WTC11 (cell line): ENCODE results near the gene PAQR4. TPM values are rescaled to one million over a fixed set of nuclear protein-coding genes. Genes with fewer than 3 reads are reported as not detected.

Experiments
- ATAC-seq: fragments of 200-7000 bp; cut with Tn5 transposase; 2 replicates; pipeline ENCODE4 v1.10.0; 2021; ENCODE audit warnings: mild to moderate bottlenecking, moderate library complexity
- CTCF ChIA-PET: fragments of 300-600 bp; sonication (Branson Sonifier 250); formaldehyde crosslinking; loops from one replicate; lab custom pipeline; 2021; ENCODE audit warnings: antibody characterized with exemption; lab: Charles Lee
- POLR2A ChIA-PET: fragments of 350-600 bp; sonication (Branson Sonifier 250); formaldehyde crosslinking; loops from one replicate; lab custom pipeline; 2021; ENCODE audit warnings: antibody characterized with exemption; lab: Charles Lee
- DNase-seq: peaks from one replicate; pipeline ENCODE4 v3.0.0; 2021; ENCODE audit warnings: low spot score
- H3K27ac Mint-ChIP-seq: 2 replicates; pipeline ENCODE4 v1.8.0; 2021; ENCODE audit warnings: mixed read lengths
- H3K27me3 Mint-ChIP-seq: 2 replicates; pipeline ENCODE4 v1.8.0; 2021; ENCODE audit warnings: low read depth, mild to moderate bottlenecking, moderate library complexity, mixed read lengths
- H3K36me3 Mint-ChIP-seq: 2 replicates; pipeline ENCODE4 v1.8.0; 2021; ENCODE audit warnings: mixed read lengths
- H3K4me1 Mint-ChIP-seq: 2 replicates; pipeline ENCODE4 v1.8.0; 2022; ENCODE audit warnings: mixed read lengths
- H3K4me3 Mint-ChIP-seq: 2 replicates; pipeline ENCODE4 v1.8.0; 2021; ENCODE audit warnings: mild to moderate bottlenecking, moderate library complexity, mixed read lengths
- H3K9me3 Mint-ChIP-seq: 2 replicates; pipeline ENCODE4 v1.8.0; 2021; ENCODE audit warnings: mixed read lengths
- CBFB ChIP-seq: sonication (generic); formaldehyde crosslinking; IDR thresholded peaks from 2 replicates; pipeline ENCODE4 v1.8.1; 2022; ENCODE audit warnings: mild to moderate bottlenecking, low read depth, missing genetic modification reagents
- FOXJ3 ChIP-seq: sonication (generic); formaldehyde crosslinking; IDR thresholded peaks from 2 replicates; pipeline ENCODE4 v1.9.0; 2021; ENCODE audit warnings: missing genetic modification reagents, mild to moderate bottlenecking, borderline replicate concordance
- FOXK1 ChIP-seq: sonication (generic); formaldehyde crosslinking; IDR thresholded peaks from 2 replicates; pipeline ENCODE4 v1.8.0; 2022; ENCODE audit warnings: mild to moderate bottlenecking, moderate library complexity, missing genetic modification reagents
- FOXP4 ChIP-seq: sonication (generic); formaldehyde crosslinking; IDR thresholded peaks from 2 replicates; pipeline ENCODE4 v1.8.0; 2022; ENCODE audit warnings: mild to moderate bottlenecking, missing genetic modification reagents
- IRF2 ChIP-seq: sonication (generic); formaldehyde crosslinking; IDR thresholded peaks from 2 replicates; pipeline ENCODE4 v1.8.0; 2022; ENCODE audit warnings: low read depth, missing genetic modification reagents, borderline replicate concordance
- MAX ChIP-seq: sonication (generic); formaldehyde crosslinking; IDR thresholded peaks from 2 replicates; pipeline ENCODE4 v1.8.0; 2022; ENCODE audit warnings: mild to moderate bottlenecking, missing genetic modification reagents
- MYBL2 ChIP-seq: sonication (generic); formaldehyde crosslinking; IDR thresholded peaks from 2 replicates; pipeline ENCODE4 v1.8.1; 2023; ENCODE audit warnings: mild to moderate bottlenecking, moderate library complexity, missing genetic modification reagents
- NFATC4 ChIP-seq: fragments of 250-450 bp; sonication (Bioruptor Pico); IDR thresholded peaks from 2 replicates; pipeline ENCODE4 v1.9.0; 2021; ENCODE audit warnings: mild to moderate bottlenecking
- NR3C1 ChIP-seq: sonication (generic); formaldehyde crosslinking; conservative IDR thresholded peaks from 2 replicates; pipeline ENCODE4 v1.8.1; 2023; ENCODE audit warnings: low read depth, mild to moderate bottlenecking, missing genetic modification reagents
- TEAD1 ChIP-seq: sonication (generic); formaldehyde crosslinking; IDR thresholded peaks from 2 replicates; pipeline ENCODE4 v1.8.0; 2022; ENCODE audit warnings: mild to moderate bottlenecking, missing genetic modification reagents
- TEAD4 ChIP-seq: sonication (generic); formaldehyde crosslinking; IDR thresholded peaks from 2 replicates; pipeline ENCODE4 v1.8.0; 2022; ENCODE audit warnings: mild to moderate bottlenecking, missing genetic modification reagents
- ZNF281 ChIP-seq: sonication (generic); formaldehyde crosslinking; IDR thresholded peaks from 2 replicates; pipeline ENCODE4 v1.8.0; 2023; ENCODE audit warnings: mild to moderate bottlenecking, missing genetic modification reagents
- ZNF425 ChIP-seq: fragments of 250-450 bp; sonication (Bioruptor Pico); conservative IDR thresholded peaks from 2 replicates; pipeline ENCODE4 v1.9.0; 2021; ENCODE audit warnings: mild to moderate bottlenecking
- total RNA-seq: library from RNA; stranded (reverse); gene quantifications from 3 replicates; pipeline ENCODE4 v1.2.3, GENCODE V29; 2021
- TF ChIP-seq, protein P1 (sequence below): sonication (generic); formaldehyde crosslinking; IDR thresholded peaks from 2 replicates; pipeline ENCODE4 v1.8.1; 2023; ENCODE audit warnings: mild to moderate bottlenecking, missing genetic modification reagents
- TF ChIP-seq, protein P2 (sequence below): fragments of 250-450 bp; sonication (Bioruptor Pico); IDR thresholded peaks from 2 replicates; pipeline ENCODE4 v1.8.0; 2021; ENCODE audit warnings: mild to moderate bottlenecking

The PAQR4 gene
- total RNA-seq, 1 experiment from 2014 or later = 32.4 TPM

DNA sequence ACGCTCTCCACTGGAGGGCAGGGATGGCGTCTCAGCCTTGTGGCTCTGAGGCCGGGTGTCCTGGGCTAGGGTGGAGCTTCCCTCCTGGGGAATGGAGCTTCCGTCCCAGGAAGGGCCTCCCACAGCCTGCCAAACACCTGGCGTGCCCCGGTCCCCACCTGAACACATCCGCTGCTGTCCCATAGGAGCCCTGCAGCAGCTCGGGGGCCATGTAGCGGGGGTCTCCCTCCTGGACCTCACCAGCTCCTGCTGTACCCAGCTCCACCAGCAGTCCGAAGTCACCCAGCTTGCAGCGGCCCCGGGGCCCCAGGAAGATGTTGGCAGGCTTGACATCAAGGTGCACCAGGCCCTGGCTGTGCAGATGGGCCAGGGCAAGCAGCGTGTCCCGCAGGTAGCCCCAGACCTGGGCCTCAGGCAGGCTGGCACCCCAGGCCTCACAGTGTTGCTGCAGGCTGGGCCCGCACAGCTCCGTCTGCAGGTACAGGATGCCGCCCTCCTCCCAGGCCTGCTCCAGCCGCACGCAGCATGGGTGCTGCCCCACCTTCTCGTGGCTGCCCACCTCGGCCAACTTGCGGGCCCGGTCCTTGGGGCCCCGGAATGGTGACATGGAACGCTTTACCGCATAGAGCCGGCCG, 6.1 kb downstream of the PAQR4 start:
- TF ChIP-seq IRF2 (CRISPR knock-in tag) (no peak), CBFB (CRISPR knock-in tag) (no peak), TEAD1 (CRISPR knock-in tag) (no peak), FOXK1 (CRISPR knock-in tag) (no peak), TEAD4 (no peak), NR3C1 (CRISPR knock-in tag) (no peak), MYBL2 (no peak), MAX (no peak), FOXP4 (CRISPR knock-in tag) (no peak), ZNF281 (CRISPR knock-in tag) (no peak), ZNF425 (CRISPR knock-in tag) (no peak), FOXJ3 (no peak), NFATC4 (CRISPR knock-in tag) (no peak)
- TF ChIP-seq, protein P1, sequence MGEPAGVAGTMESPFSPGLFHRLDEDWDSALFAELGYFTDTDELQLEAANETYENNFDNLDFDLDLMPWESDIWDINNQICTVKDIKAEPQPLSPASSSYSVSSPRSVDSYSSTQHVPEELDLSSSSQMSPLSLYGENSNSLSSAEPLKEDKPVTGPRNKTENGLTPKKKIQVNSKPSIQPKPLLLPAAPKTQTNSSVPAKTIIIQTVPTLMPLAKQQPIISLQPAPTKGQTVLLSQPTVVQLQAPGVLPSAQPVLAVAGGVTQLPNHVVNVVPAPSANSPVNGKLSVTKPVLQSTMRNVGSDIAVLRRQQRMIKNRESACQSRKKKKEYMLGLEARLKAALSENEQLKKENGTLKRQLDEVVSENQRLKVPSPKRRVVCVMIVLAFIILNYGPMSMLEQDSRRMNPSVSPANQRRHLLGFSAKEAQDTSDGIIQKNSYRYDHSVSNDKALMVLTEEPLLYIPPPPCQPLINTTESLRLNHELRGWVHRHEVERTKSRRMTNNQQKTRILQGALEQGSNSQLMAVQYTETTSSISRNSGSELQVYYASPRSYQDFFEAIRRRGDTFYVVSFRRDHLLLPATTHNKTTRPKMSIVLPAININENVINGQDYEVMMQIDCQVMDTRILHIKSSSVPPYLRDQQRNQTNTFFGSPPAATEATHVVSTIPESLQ (CRISPR knock-in tag) = no peak
- TF ChIP-seq, protein P2, sequence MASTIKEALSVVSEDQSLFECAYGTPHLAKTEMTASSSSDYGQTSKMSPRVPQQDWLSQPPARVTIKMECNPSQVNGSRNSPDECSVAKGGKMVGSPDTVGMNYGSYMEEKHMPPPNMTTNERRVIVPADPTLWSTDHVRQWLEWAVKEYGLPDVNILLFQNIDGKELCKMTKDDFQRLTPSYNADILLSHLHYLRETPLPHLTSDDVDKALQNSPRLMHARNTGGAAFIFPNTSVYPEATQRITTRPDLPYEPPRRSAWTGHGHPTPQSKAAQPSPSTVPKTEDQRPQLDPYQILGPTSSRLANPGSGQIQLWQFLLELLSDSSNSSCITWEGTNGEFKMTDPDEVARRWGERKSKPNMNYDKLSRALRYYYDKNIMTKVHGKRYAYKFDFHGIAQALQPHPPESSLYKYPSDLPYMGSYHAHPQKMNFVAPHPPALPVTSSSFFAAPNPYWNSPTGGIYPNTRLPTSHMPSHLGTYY = no peak
- no peak overlapping the region for H3K4me3 Mint-ChIP-seq
- H3K4me1 Mint-ChIP-seq = peaks cover 14% of the 10 kb centered on the region
- H3K9me3 Mint-ChIP-seq = no peaks in the 10 kb centered on the region
- POLR2A ChIA-PET = no interaction called here
- peaks cover 9% of the 10 kb centered on the region; the same call in 1 of the 2 replicates for H3K36me3 Mint-ChIP-seq
- H3K27ac Mint-ChIP-seq = no peak overlapping the region
- CTCF ChIA-PET = interaction anchor here (1.0 to 1.6 kb wide), 3 partner anchors 16 to 112 kb away, joined by 3 to 5 read pairs (median 5); no protein-coding TSS in a partner anchor
- DNase-seq (no peak), ATAC-seq (no peak)
- H3K27me3 Mint-ChIP-seq = no peaks in the 10 kb centered on the region
